GM23338 (cell line): ENCODE results near the gene EHD4. TPM values are rescaled to one million over a fixed set of nuclear protein-coding genes. Genes with fewer than 3 reads are reported as not detected.

Source experiments
- ATAC-seq: fragments of 200-7000 bp; cut with Tn5 transposase; 3 replicates; pipeline ENCODE4 v1.9.1; 2020
- DNase-seq: peaks from one replicate; pipeline ENCODE4 v3.0.0-alpha.2; 2015; ENCODE audit warnings: low spot score
- H2AFZ ChIP-seq: fragments of 200-600 bp; sonication (generic); 2 replicates; pipeline ENCODE4 v1.8.0; 2016; ENCODE audit warnings: antibody characterized with exemption, mild to moderate bottlenecking, moderate library complexity
- H3F3A ChIP-seq: fragments of 200-600 bp; sonication (generic); replicated peaks from 2 replicates; pipeline ENCODE4 v1.8.0; 2017; ENCODE audit warnings: antibody characterized with exemption, mixed run types, low read depth
- H3K27ac ChIP-seq: fragments of 200-600 bp; sonication (generic); 2 replicates; pipeline ENCODE4 v1.6.1; 2016; ENCODE audit warnings: low read depth
- H3K27me3 ChIP-seq: fragments of 200-600 bp; sonication (generic); 2 replicates; pipeline ENCODE4 v1.8.0; 2016; ENCODE audit warnings: mild to moderate bottlenecking, mixed run types, moderate library complexity; ENCODE audit not compliant: insufficient read depth
- H3K36me3 ChIP-seq: fragments of 200-600 bp; sonication (generic); 2 replicates; pipeline ENCODE4 v1.8.0; 2016; ENCODE audit warnings: mild to moderate bottlenecking; ENCODE audit not compliant: insufficient read depth
- H3K4me1 ChIP-seq: fragments of 200-600 bp; sonication (generic); 2 replicates; pipeline ENCODE4 v1.8.0; 2016; ENCODE audit warnings: mild to moderate bottlenecking, moderate library complexity; ENCODE audit not compliant: insufficient read depth
- H3K4me2 ChIP-seq: fragments of 200-600 bp; sonication (generic); 2 replicates; pipeline ENCODE4 v1.7.1; 2017; ENCODE audit warnings: mixed run types
- H3K4me3 ChIP-seq: fragments of 200-600 bp; sonication (generic); 2 replicates; pipeline ENCODE4 v1.6.1; 2016; ENCODE audit warnings: mixed run types
- H3K79me2 ChIP-seq: fragments of 200-600 bp; sonication (generic); replicated peaks from 2 replicates; pipeline ENCODE4 v1.8.0; 2017; ENCODE audit warnings: mild to moderate bottlenecking; ENCODE audit not compliant: insufficient read depth
- H3K9me2 ChIP-seq: fragments of 200-600 bp; sonication (generic); 2 replicates; pipeline ENCODE4 v1.8.0; 2017; ENCODE audit not compliant: insufficient read depth
- H4K20me1 ChIP-seq: fragments of 200-600 bp; sonication (generic); replicated peaks from 2 replicates; pipeline ENCODE4 v1.8.0; 2017; ENCODE audit warnings: mild to moderate bottlenecking; ENCODE audit not compliant: insufficient read depth
- H3K27ac Mint-ChIP-seq: 2 replicates; pipeline ENCODE4 v1.8.0; 2020; ENCODE audit warnings: inconsistent platforms, mild to moderate bottlenecking, moderate library complexity, mixed read lengths
- H3K27me3 Mint-ChIP-seq: 3 replicates; pipeline ENCODE4 v1.8.0; 2022; ENCODE audit warnings: low read depth, mild to moderate bottlenecking, moderate library complexity, mixed read lengths, inconsistent platforms; ENCODE audit not compliant: insufficient read depth, poor library complexity
- H3K36me3 Mint-ChIP-seq: 3 replicates; pipeline ENCODE4 v1.8.0; 2021; ENCODE audit warnings: low read depth, mild to moderate bottlenecking, inconsistent platforms, moderate library complexity, mixed read lengths
- H3K4me1 Mint-ChIP-seq: 3 replicates; pipeline ENCODE4 v1.8.0; 2020; ENCODE audit warnings: mild to moderate bottlenecking, inconsistent platforms, mixed read lengths
- H3K4me3 Mint-ChIP-seq: 3 replicates; pipeline ENCODE4 v1.8.0; 2021; ENCODE audit warnings: moderate library complexity, mild to moderate bottlenecking, inconsistent platforms, mixed read lengths
- H3K9me3 Mint-ChIP-seq: 3 replicates; pipeline ENCODE4 v1.8.0; 2020; ENCODE audit warnings: moderate library complexity, mild to moderate bottlenecking, inconsistent platforms, mixed read lengths
- CREB1 ChIP-seq: fragments of 250-450 bp; sonication (Bioruptor Pico); IDR thresholded peaks from 2 replicates; pipeline ENCODE4 v1.5.0; 2020; ENCODE audit warnings: low read depth, mild to moderate bottlenecking, moderate library complexity
- ETS1 ChIP-seq: IDR thresholded peaks from 2 replicates; pipeline ENCODE4 v1.6.1; 2016; ENCODE audit warnings: antibody characterized with exemption
- EZH2 ChIP-seq: fragments of 200-600 bp; sonication (generic); IDR thresholded peaks from one replicate; pipeline ENCODE4 v1.8.0; 2017; ENCODE audit warnings: antibody characterized with exemption, mild to moderate bottlenecking, low read depth; ENCODE audit not compliant: unreplicated experiment
- EZH2phosphoT487 ChIP-seq: fragments of 200-600 bp; sonication (generic); IDR thresholded peaks from one replicate; pipeline ENCODE4 v1.8.1; 2018; ENCODE audit warnings: antibody characterized with exemption; ENCODE audit not compliant: unreplicated experiment
- JUNB ChIP-seq: IDR thresholded peaks from one replicate; pipeline ENCODE4 v1.6.1; 2016; ENCODE audit warnings: antibody characterized with exemption; ENCODE audit not compliant: unreplicated experiment
- NANOG ChIP-seq: IDR thresholded peaks from 2 replicates; pipeline ENCODE4 v1.6.1; 2016; ENCODE audit warnings: antibody characterized with exemption, borderline replicate concordance
- POLR2AphosphoS5 ChIP-seq: IDR thresholded peaks from 2 replicates; pipeline ENCODE4 v1.6.1; 2016; ENCODE audit warnings: antibody characterized with exemption, low read depth
- STAT1 ChIP-seq: IDR thresholded peaks from one replicate; pipeline ENCODE4 v1.6.1; 2016; ENCODE audit warnings: antibody characterized with exemption; ENCODE audit not compliant: unreplicated experiment
- ZNF114 ChIP-seq: fragments of 250-450 bp; sonication (Bioruptor Pico); IDR thresholded peaks from 2 replicates; pipeline ENCODE4 v1.5.0; 2020; ENCODE audit warnings: mild to moderate bottlenecking, moderate library complexity
- ZNF331 ChIP-seq: fragments of 250-450 bp; sonication (Bioruptor Pico); IDR thresholded peaks from 2 replicates; pipeline ENCODE4 v1.5.0; 2020; ENCODE audit warnings: low read depth, mild to moderate bottlenecking, moderate library complexity
- ZNF462 ChIP-seq: fragments of 250-450 bp; sonication (Bioruptor Pico); IDR thresholded peaks from 2 replicates; pipeline ENCODE4 v1.5.0; 2020; ENCODE audit warnings: mild to moderate bottlenecking, moderate library complexity
- polyA plus RNA-seq: library from polyadenylated mRNA; unstranded; fragments of >200 nt; fragmentation: Nextera tagmentation; extraction: Ambion mirVana; gene quantifications from 2 replicates; pipeline ENCODE4 v1.2.1, GENCODE V29; 2016
- total RNA-seq: library from RNA; depleted of rRNA; stranded (reverse); fragments of >200 nt; shearing (Covaris generic); gene quantifications from 2 replicates; pipeline ENCODE4 v1.2.3, GENCODE V29; 2014

Gene EHD4
- total and polyA plus RNA-seq, 2 experiments from 2014 or later = 13.0 to 31.0 TPM

DNA sequence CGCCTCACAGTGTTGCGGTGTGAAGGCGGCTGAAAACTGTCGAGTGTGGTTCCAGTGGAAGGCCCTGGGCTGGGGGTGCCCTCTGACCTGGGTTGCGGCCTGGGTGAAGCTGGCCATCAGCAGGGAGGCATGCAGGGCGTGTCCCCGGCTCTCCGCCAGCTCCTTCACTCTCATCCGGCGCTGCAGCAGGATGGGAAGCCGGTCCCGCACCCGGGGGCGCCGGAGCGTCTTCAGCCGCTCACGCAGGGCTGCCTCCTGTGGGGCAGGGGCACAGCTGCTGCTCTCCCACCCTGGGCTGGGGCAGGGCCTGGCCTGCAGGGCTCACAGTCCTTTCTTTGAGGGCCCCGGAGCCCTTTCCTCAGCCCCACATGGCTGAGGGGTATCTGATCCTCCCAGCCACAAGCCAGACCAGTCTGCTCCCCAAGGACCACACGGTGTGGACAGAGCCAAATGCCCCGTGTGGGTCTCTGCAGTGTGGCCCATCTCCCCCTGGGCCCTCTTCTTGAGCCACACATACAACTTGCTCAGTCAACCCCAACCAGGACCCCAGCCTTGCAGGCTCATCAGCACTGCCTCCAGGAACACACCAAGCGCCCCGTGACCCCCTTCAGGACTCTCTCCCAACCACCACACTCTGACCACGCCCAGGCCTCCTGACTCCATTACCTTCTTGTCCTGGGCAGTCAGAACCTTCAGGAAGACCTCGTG is 105.3 kb downstream of the EHD4 start (continued):
- TF ChIP-seq ZNF462 (CRISPR knock-in tag) (no peak), POLR2AphosphoS5 (no peak), ZNF114 (CRISPR knock-in tag) (no peak), EZH2 (no peak), JUNB (no peak), CREB1 (no peak), STAT1 (no peak)

DNA sequence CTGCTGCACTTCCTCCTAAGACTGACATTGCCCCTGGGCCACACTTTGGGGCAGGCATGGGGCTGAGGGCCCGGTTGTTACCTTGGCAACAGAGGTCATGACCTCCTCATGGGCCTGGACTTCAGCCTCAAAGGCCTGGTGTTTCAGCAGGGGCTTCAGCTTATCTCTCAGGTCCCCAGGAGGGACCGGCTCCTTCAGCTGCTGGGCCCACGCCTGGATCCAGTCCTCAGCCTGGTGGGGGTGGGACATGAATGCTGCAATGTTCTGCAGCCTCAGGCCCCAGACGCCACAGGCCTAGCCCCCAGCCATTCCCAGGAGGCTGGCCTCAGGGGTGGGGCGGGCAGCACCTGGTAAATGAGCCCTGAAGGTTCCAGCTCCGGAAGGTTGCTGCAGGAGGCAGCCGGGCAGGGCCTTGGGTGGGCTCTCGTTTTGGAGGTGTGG is 106.1 kb downstream of the EHD4 start:
- H3K27ac Mint-ChIP-seq = no peak overlapping the region
- no peaks in the 10 kb centered on the region for H3F3A ChIP-seq
- no peaks in the 10 kb centered on the region for H3K36me3 ChIP-seq
- no peak for DNase-seq
- H3K27me3 Mint-ChIP-seq = peaks cover 13% of the 10 kb centered on the region
- peaks cover 13% of the 10 kb centered on the region for H3K4me1 Mint-ChIP-seq
- H2AFZ ChIP-seq = no peak overlapping the region
- no peaks in the 10 kb centered on the region for H4K20me1 ChIP-seq
- TF ChIP-seq NANOG (no peak), ZNF331 (CRISPR knock-in tag) (no peak), CREB1 (no peak), EZH2phosphoT487 (no peak), ZNF114 (CRISPR knock-in tag) (no peak), ETS1 (no peak)
- ATAC-seq = no peak
- H3K9me3 Mint-ChIP-seq = no peaks in the 10 kb centered on the region
- no peaks in the 10 kb centered on the region for H3K27me3 ChIP-seq
- no peaks in the 10 kb centered on the region for H3K4me1 ChIP-seq
- no peaks in the 10 kb centered on the region for H3K79me2 ChIP-seq
- H3K36me3 Mint-ChIP-seq = no peaks in the 10 kb centered on the region; the same call in 2 of the 3 replicates
- no peak overlapping the region for H3K27ac ChIP-seq
- H3K4me3 ChIP-seq = no peak overlapping the region
- no peak overlapping the region for H3K4me2 ChIP-seq
- no peak overlapping the region for H3K4me3 Mint-ChIP-seq
- no peaks in the 10 kb centered on the region for H3K9me2 ChIP-seq
